H1 (cell line): ENCODE measurements around the gene PBX1. TPM values are rescaled to one million over a fixed set of nuclear protein-coding genes. Genes with fewer than 3 reads are reported as not detected.

Source experiments
- CTCF ChIA-PET: fragments of 300-600 bp; sonication (Branson Sonifier 250); formaldehyde crosslinking; loops from one replicate; lab custom pipeline; 2021; ENCODE audit not compliant: partially characterized antibody; lab: Charles Lee
- POLR2A ChIA-PET: fragments of 300-600 bp; sonication (Branson Sonifier 250); formaldehyde crosslinking; loops from one replicate; lab custom pipeline; 2021; ENCODE audit warnings: inconsistent platforms; ENCODE audit not compliant: partially characterized antibody; lab: Charles Lee
- DNase-seq, 2 experiments: peaks; one replicate each; pipeline versions ENCODE4 v3.0.0 to v3.0.0-alpha.2; 2010 to 2022; ENCODE audit warnings: low spot score in 2 of 2, low read depth in 1 of 2, mixed read lengths in 1 of 2
- FAIRE-seq: peaks from 2 replicates; lab custom pipeline; 2011; peaks lifted over from hg19 to GRCh38; lab: Jason Lieb, UNC
- H2AFZ ChIP-seq: 2 replicates; pipeline ENCODE4 v1.8.1; 2012; ENCODE audit warnings: low read length, inconsistent platforms
- H2AK5ac ChIP-seq: 2 replicates; pipeline ENCODE4 v1.6.1; 2013; ENCODE audit warnings: low read depth, low read length
- H2BK120ac ChIP-seq: replicated peaks from 2 replicates; pipeline ENCODE3; 2013; ENCODE audit warnings: low read depth, low read length, inconsistent platforms
- H2BK12ac ChIP-seq: 2 replicates; pipeline ENCODE4 v1.6.1; 2013; ENCODE audit warnings: low read depth, low read length
- H2BK15ac ChIP-seq: 2 replicates; pipeline ENCODE4 v1.6.1; 2013; ENCODE audit warnings: low read length
- H2BK20ac ChIP-seq: 2 replicates; pipeline ENCODE4 v1.6.1; 2013; ENCODE audit warnings: low read length
- H2BK5ac ChIP-seq: 2 replicates; pipeline ENCODE4 v1.6.1; 2013; ENCODE audit warnings: low read depth, low read length
- H3K14ac ChIP-seq: 2 replicates; pipeline ENCODE4 v1.6.1; 2013; ENCODE audit warnings: inconsistent platforms; ENCODE audit not compliant: insufficient read length
- H3K18ac ChIP-seq: 2 replicates; pipeline ENCODE4 v1.6.1; 2013; ENCODE audit warnings: low read length; ENCODE audit errors: extremely low read depth
- H3K23ac ChIP-seq: 2 replicates; pipeline ENCODE4 v1.6.1; 2013; ENCODE audit warnings: inconsistent platforms; ENCODE audit not compliant: insufficient read length
- H3K23me2 ChIP-seq: 2 replicates; pipeline ENCODE4 v1.6.1; 2013; ENCODE audit warnings: low read depth, low read length
- H3K27ac ChIP-seq: 2 replicates; pipeline ENCODE4 v1.6.1; 2011; ENCODE audit warnings: low read depth, low read length, inconsistent platforms
- H3K27me3 ChIP-seq, 4 experiments: replicated peaks in 1 of 4; 1 replicate in 1 of 4; 2 replicates in 3 of 4; pipeline versions ENCODE4 v1.6.1 to v1.8.1; 2011 to 2013; ENCODE audit warnings: low read length in 3 of 4, mild to moderate bottlenecking in 3 of 4, inconsistent platforms in 2 of 4, mixed read lengths in 2 of 4, moderate library complexity in 1 of 4; ENCODE audit not compliant: control insufficient read depth in 3 of 4, insufficient read depth in 3 of 4; ENCODE audit errors: extremely low read depth in 1 of 4
- H3K36me3 ChIP-seq, 4 experiments: 2 replicates each; pipeline versions ENCODE4 v1.6.1 to v1.8.1; 2011 to 2013; ENCODE audit warnings: mild to moderate bottlenecking in 4 of 4, low read length in 3 of 4, moderate library complexity in 2 of 4, control low read depth in 1 of 4, inconsistent platforms in 1 of 4; ENCODE audit not compliant: insufficient read depth in 4 of 4, control insufficient read depth in 2 of 4
- H3K4ac ChIP-seq: replicated peaks from 2 replicates; pipeline ENCODE3; 2013; ENCODE audit warnings: low read length, low read depth, mixed read lengths, inconsistent platforms; ENCODE audit not compliant: insufficient read length
- H3K4me1 ChIP-seq, 4 experiments: replicated peaks in 1 of 4; 1 replicate in 1 of 4; 2 replicates in 3 of 4; pipeline versions ENCODE4 v1.6.1 to v1.8.1; 2011 to 2013; ENCODE audit warnings: low read length in 3 of 4, inconsistent platforms in 2 of 4, mixed read lengths in 1 of 4; ENCODE audit not compliant: insufficient read depth in 4 of 4, control insufficient read depth in 3 of 4
- H3K4me2 ChIP-seq, 2 experiments: 2 replicates each; pipeline versions ENCODE4 v1.6.1 to v1.8.1; 2011 to 2013; ENCODE audit warnings: low read depth in 2 of 2, low read length in 2 of 2, control low read depth in 1 of 2, inconsistent platforms in 1 of 2, mild to moderate bottlenecking in 1 of 2; ENCODE audit not compliant: insufficient read depth in 1 of 2
- H3K4me3 ChIP-seq, 4 experiments: fragments of 200-600, 300-600 bp in 1 of 4; sonication (generic), shearing (Covaris generic), sonication (Bioruptor Twin) in 1 of 4; 2 replicates each; pipeline versions ENCODE4 v1.5.1 to v1.8.1; 2011 to 2016; ENCODE audit warnings: low read length in 4 of 4, low read depth in 3 of 4, control low read depth in 2 of 4, inconsistent platforms in 2 of 4, mild to moderate bottlenecking in 2 of 4, mixed read lengths in 1 of 4, moderate library complexity in 1 of 4; ENCODE audit not compliant: insufficient read depth in 2 of 4; ENCODE audit errors: extremely low read depth in 1 of 4
- H3K56ac ChIP-seq: replicated peaks from 2 replicates; pipeline ENCODE3; 2013; ENCODE audit warnings: low read depth, mild to moderate bottlenecking, mixed read lengths, low read length, inconsistent platforms; ENCODE audit not compliant: insufficient read length
- H3K79me1 ChIP-seq: 2 replicates; pipeline ENCODE4 v1.6.1; 2013; ENCODE audit warnings: low read depth, low read length, control low read depth
- H3K79me2 ChIP-seq, 2 experiments: 2 replicates each; pipeline versions ENCODE4 v1.6.1 to v1.8.1; 2012 to 2013; ENCODE audit warnings: low read length in 2 of 2, mild to moderate bottlenecking in 2 of 2, inconsistent platforms in 1 of 2; ENCODE audit not compliant: insufficient read depth in 2 of 2, control insufficient read depth in 1 of 2
- H3K9ac ChIP-seq, 4 experiments: replicated peaks in 1 of 4; 1 replicate in 1 of 4; 2 replicates in 3 of 4; pipeline versions ENCODE4 v1.6.1 to v1.8.1; 2011 to 2013; ENCODE audit warnings: low read depth in 3 of 4, low read length in 3 of 4, control low read depth in 2 of 4, mild to moderate bottlenecking in 2 of 4, moderate library complexity in 2 of 4, inconsistent platforms in 1 of 4; ENCODE audit errors: extremely low read depth in 1 of 4
- H3K9me3 ChIP-seq, 2 experiments: 2 replicates each; pipeline versions ENCODE4 v1.6.1 to v1.8.1; 2012 to 2013; ENCODE audit warnings: mild to moderate bottlenecking in 2 of 2, moderate library complexity in 2 of 2, control low read depth in 1 of 2, inconsistent platforms in 1 of 2, low read depth in 1 of 2, low read length in 1 of 2, mixed read lengths in 1 of 2; ENCODE audit not compliant: insufficient read depth in 2 of 2
- H4K20me1 ChIP-seq, 2 experiments: replicated peaks in 1 of 2; 2 replicates each; pipeline versions ENCODE3 to v1.8.1; 2011 to 2013; ENCODE audit warnings: inconsistent platforms in 2 of 2, low read length in 2 of 2, mild to moderate bottlenecking in 1 of 2; ENCODE audit not compliant: insufficient read depth in 2 of 2, control insufficient read depth in 1 of 2
- H4K5ac ChIP-seq: 2 replicates; pipeline ENCODE4 v1.6.1; 2013; ENCODE audit warnings: low read length, low read depth, mixed read lengths, inconsistent platforms; ENCODE audit not compliant: insufficient read length
- H4K8ac ChIP-seq: 2 replicates; pipeline ENCODE4 v1.8.0; 2013; ENCODE audit warnings: mild to moderate bottlenecking, moderate library complexity, low read length, inconsistent platforms; ENCODE audit not compliant: insufficient read depth; ENCODE audit errors: extremely low read depth
- H4K91ac ChIP-seq: replicated peaks from 2 replicates; pipeline ENCODE3; 2013; ENCODE audit warnings: low read length, mixed read lengths, inconsistent platforms; ENCODE audit not compliant: insufficient read length
- CEBPB ChIP-seq: IDR thresholded peaks from 2 replicates; pipeline ENCODE4 v1.6.1; 2012; ENCODE audit warnings: low read depth, low read length
- CHD1 ChIP-seq: IDR thresholded peaks from 2 replicates; pipeline ENCODE4 v1.6.1; 2012; ENCODE audit warnings: low read depth, low read length, improper control_type of control experiment
- FOSL1 ChIP-seq: IDR thresholded peaks from 2 replicates; pipeline ENCODE4 v1.6.1; 2011; ENCODE audit warnings: mild to moderate bottlenecking, low read depth, low read length, moderate library complexity; ENCODE audit not compliant: insufficient read depth
- HDAC2 ChIP-seq, 2 experiments: fragments of 300-600 bp in 1 of 2; sonication (generic) in 1 of 2; IDR thresholded peaks; 2 replicates each; pipeline ENCODE4 v1.6.1; 2011 to 2012; ENCODE audit warnings: low read depth in 2 of 2, low read length in 2 of 2, mild to moderate bottlenecking in 2 of 2, moderate library complexity in 2 of 2, borderline replicate concordance in 1 of 2, inconsistent platforms in 1 of 2
- KDM4A ChIP-seq: IDR thresholded peaks from one replicate; pipeline ENCODE4 v1.7.1; 2012; ENCODE audit warnings: low read depth, mild to moderate bottlenecking, moderate library complexity, low read length, inconsistent platforms; ENCODE audit not compliant: severe bottlenecking
- NRF1 ChIP-seq: IDR thresholded peaks from 2 replicates; pipeline ENCODE4 v1.6.1; 2011; ENCODE audit warnings: mild to moderate bottlenecking, low read depth, low read length, improper control_type of control experiment
- POU5F1 ChIP-seq: IDR thresholded peaks from 2 replicates; pipeline ENCODE4 v1.6.1; 2011; ENCODE audit warnings: low read depth, mild to moderate bottlenecking, low read length, moderate library complexity
- SIRT6 ChIP-seq: IDR thresholded peaks from one replicate; pipeline ENCODE4 v1.7.1; 2012; ENCODE audit warnings: low read length, inconsistent platforms
- SP2 ChIP-seq: IDR thresholded peaks from 2 replicates; pipeline ENCODE4 v1.6.1; 2012; ENCODE audit warnings: mild to moderate bottlenecking, low read length, inconsistent platforms
- TEAD4 ChIP-seq: IDR thresholded peaks from 2 replicates; pipeline ENCODE4 v1.6.1; 2012; ENCODE audit warnings: low read depth, low read length, inconsistent platforms, mixed read lengths
- WGBS, 2 experiments: shearing (Covaris generic) in 1 of 2; methylation state at CpG; one replicate each; pipeline versions ENCODE4 v1.1.6 to v1.1.7; 2013 to 2015; ENCODE audit warnings: low lambda C conversion rate in 2 of 2, mixed read lengths in 2 of 2, inconsistent platforms in 1 of 2, low coverage in 1 of 2, missing lambda C conversion rate in 1 of 2; ENCODE audit not compliant: insufficient replicate concordance in 2 of 2, insufficient coverage in 1 of 2, insufficient read length in 1 of 2; ENCODE audit errors: extremely low coverage in 1 of 2, missing lambda C conversion rate in 1 of 2; 5-methylcytosine and 5-hydroxymethylcytosine counted together
- polyA plus RNA-seq, 7 experiments: library from polyadenylated mRNA; depleted of rRNA in 3 of 7; stranded (reverse) in 5 of 7; unstranded in 2 of 7; fragments of >200 nt in 5 of 7; fragments of 200-250 nt in 2 of 7; gene quantifications; 1 replicate in 5 of 7; 2 replicates in 1 of 7; 4 replicates in 1 of 7; pipeline versions ENCODE4 v1.2.1 to v1.2.3, GENCODE V29; 2011 to 2013; ENCODE audit warnings: missing spikeins in 2 of 7, mixed read lengths in 2 of 7
- total RNA-seq: library from RNA; stranded (reverse); fragmentation: NEBNext Ultra II Directional; extraction: Animal tissue kit (Norgen Biotek cat#: 25700); gene quantifications from 2 replicates; pipeline ENCODE4 v1.2.1, GENCODE V29; 2021

Gene PBX1
- total and polyA plus RNA-seq, 2 of the 8 experiments (the other 6 are each of a cell fraction or from before 2014, with no cell fraction given) = 87.4 to 124 TPM

GRCh38 chr1:164595212-164595611 lies 36.2 kb downstream of the PBX1 start:
- H3K4me3 ChIP-seq = no peak overlapping the region
- H3K56ac ChIP-seq = no peak overlapping the region
- H4K91ac ChIP-seq = no peak overlapping the region
- CTCF ChIA-PET = interaction anchor here (1.0 to 1.6 kb wide), 4 partner anchors 17 to 64 kb away, joined by 3 to 4 read pairs (median 4); no protein-coding TSS in a partner anchor
- no peak overlapping the region for H3K9ac ChIP-seq
- peaks cover 0 to 11% (median 3%) of the 10 kb centered on the region in 4 experiments; a peak in 3 of 8 replicates for H3K36me3 ChIP-seq
- peaks cover 13 to 22% of the 10 kb centered on the region in 2 experiments for H4K20me1 ChIP-seq
- no peaks in the 10 kb centered on the region for H3K9me3 ChIP-seq
- no peak overlapping the region for H2BK120ac ChIP-seq
- no peak overlapping the region for H4K8ac ChIP-seq
- no peak overlapping the region for H3K4ac ChIP-seq
- H2BK20ac ChIP-seq = no peak overlapping the region
- no peaks in the 10 kb centered on the region for H3K23me2 ChIP-seq
- peaks cover 12 to 96% of the 10 kb centered on the region in 2 experiments for H3K79me2 ChIP-seq
- H3K27ac ChIP-seq = no peak overlapping the region
- no peak overlapping the region for H2AK5ac ChIP-seq
- POLR2A ChIA-PET = interaction anchor here (1.3 kb wide), 1 partner anchor 14 kb away, joined by 4 read pairs; no protein-coding TSS in a partner anchor
- H2BK15ac ChIP-seq = no peak overlapping the region
- H3K27me3 ChIP-seq = no peaks in the 10 kb centered on the region
- no peak overlapping the region for H3K23ac ChIP-seq
- H2BK5ac ChIP-seq = no peak overlapping the region
- TF ChIP-seq SIRT6 (no peak), HDAC2 (IDR thresholded peaks at IDR 0.05; ENCODE audit: borderline replicate concordance in 1 of 2, low read depth in 2 of 2, low read length in 2 of 2) (no peak), FOSL1 (no peak), POU5F1 (no peak), KDM4A (no peak), CEBPB (no peak), TEAD4 (no peak), CHD1 (no peak), NRF1 (no peak), SP2 (no peak)
- no peak overlapping the region for H3K18ac ChIP-seq
- peaks cover 7 to 36% (median 26%) of the 10 kb centered on the region in 4 experiments for H3K4me1 ChIP-seq
- 81% methylated on average over 4 of the region's 4 CpGs; no CpG with 5 or more reads in 1 of the 2 experiments for WGBS, 2 experiments
- H3K4me2 ChIP-seq = no peak overlapping the region
- H2AFZ ChIP-seq = no peak overlapping the region
- FAIRE-seq (no peak), DNase-seq (no peak)
- peaks cover 4% of the 10 kb centered on the region; the same call in 1 of the 2 replicates for H3K79me1 ChIP-seq
- no peak overlapping the region for H2BK12ac ChIP-seq
- no peak overlapping the region for H4K5ac ChIP-seq
- H3K14ac ChIP-seq = no peak overlapping the region
